Measurements from ENCODE around the gene AKR1C2.
"Not testable (repeated sequence)": the region's sequence is repeated elsewhere in the genome, so short reads cannot be mapped to it uniquely, and the experiment has no call there.

Gene AKR1C2

GRCh38 chr10:5023177-5023805 is 19.6 kb upstream of the AKR1C2 start:
- DNase-seq: no peak

DNA sequence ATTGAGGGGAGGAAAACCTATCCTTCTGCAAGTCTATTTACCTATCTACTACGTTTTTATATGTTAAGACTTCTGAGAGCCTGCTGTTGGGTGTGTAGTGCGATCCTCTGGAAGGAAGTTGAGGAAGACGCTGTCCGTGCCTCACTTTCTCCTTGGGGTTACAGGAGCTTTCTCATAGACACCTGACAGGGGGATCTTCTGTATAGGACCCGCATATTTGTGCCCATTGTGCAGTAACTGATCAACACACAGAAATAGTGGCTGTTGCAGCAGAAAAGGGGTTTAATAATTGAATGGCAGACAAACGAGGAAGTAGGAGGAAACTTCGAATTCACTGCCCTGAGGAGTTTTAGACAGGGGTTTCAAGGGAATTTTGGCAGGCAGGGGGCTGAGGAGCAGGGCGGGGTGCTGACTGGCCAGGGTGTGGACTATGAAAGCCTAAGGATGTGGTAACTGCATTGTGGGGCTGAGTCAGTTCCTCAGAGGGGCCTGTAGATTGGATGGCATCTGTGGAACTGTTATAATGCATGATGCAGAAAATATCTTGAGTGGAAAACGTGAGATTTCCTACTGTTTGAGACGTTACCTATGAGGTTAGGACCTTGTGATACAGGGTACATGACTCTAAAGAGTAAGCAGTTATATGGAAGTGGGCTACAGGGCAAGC is 18.1 kb upstream of the AKR1C2 start:
- DNase-seq: not testable (repeated sequence)

- DNase-seq: not testable (repeated sequence)
Observed at GRCh38 chr10:5019770-5020612, 16.3 kb upstream of the AKR1C2 start.

GRCh38 chr10:5018671-5019277 is 15.1 kb upstream of the AKR1C2 start:
- not testable (repeated sequence) for DNase-seq

DNA sequence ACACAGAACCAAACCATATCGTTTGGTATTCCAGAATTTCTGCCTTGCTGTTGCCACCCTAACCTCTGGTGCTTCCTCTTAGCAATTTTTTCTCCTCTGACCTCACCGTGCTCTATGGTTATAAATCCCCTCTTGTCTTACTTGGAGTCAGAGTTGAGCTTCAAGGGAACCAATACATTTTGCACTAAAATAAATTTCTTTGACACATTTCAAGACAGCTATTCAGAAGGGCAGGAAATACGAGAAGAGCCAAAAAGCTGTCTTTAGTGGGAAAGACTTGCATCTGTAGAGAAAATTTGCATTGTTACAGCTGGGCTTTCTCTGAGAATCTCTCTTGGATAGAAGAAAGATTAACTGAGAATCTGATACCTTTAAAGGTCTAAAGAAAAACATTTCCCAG is 14.5 kb upstream of the AKR1C2 start:
- DNase-seq: no peak

DNA sequence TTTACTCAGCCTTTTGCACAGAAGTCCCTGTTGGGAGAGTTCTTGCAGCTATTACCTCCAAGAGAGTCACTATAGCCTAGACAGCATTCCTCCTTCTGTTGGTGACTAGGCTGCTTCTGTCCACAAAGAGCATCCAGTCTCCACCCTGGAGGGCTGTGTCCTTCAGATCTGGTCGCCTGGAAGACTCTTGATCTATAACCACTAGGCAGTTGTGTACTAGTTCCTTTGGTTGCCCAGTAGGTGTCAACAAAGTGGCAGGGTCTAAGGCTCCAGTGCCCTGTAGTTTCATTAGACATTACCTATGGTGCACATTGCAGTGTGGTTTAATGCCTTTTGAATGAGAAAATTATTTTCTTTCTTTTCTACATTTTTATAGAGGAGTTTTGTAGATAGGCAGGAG is 11.3 kb upstream of the AKR1C2 start:
- DNase-seq: no peak

- DNase-seq: not testable (repeated sequence)
Observed at GRCh38 chr10:5014200-5014910, 10.7 kb upstream of the AKR1C2 start.

DNA sequence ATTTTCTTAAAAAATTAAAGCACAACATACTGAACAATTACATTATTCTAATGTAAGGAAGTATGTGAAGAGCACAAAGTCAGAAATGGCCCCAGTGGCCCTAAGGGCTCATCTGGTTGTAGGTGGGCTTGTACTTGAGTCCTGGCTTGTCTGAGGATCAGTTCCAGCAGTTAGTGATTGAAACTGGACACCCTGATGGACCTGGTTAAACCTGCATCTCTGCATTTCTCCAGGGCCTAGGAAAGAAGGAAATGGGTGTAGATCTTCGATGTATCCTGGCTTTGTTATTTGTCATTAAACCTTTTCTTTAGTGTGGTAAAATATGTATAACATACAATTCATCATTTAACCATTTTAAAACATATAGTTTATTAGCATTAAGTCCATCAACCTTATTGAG is 9.7 kb upstream of the AKR1C2 start:
- no peak for DNase-seq

DNA sequence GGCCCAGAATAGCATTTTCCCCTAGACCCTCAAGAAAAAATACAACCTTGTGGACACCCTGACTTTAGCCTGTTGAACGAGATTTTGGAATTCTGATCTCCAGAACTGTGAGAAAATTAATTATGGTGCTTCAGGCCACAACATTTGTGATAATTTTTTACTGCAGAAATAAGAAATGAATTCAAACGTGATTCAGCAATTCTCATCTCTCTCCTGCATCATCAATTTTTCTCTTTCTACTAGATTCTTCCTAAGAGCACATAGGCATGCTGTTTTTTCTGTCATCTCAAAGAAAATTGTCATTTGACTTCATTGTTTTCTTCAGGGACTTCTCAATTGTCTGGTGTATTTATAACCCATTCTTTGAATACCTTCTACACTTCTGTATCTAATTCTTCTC is 8.9 kb upstream of the AKR1C2 start:
- DNase-seq: no peak

DNA sequence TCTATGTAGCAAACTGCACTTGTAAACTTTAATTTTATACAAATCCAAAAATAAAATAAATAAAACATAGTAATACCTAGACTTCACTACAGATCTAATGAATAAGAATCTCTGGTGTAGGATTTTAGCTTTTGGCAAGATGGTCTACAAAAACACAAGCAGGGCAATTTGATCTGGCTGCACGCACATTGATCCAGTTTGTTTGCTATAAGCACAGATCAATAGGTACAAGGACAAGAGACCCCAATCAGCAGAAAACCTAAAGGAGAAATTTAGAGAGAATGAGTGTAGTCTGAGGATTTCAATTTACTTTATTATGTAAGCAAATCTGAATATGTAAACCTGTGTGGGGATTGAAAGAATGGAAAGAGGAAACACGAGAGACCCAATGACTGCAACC is 7.7 kb upstream of the AKR1C2 start:
- DNase-seq: not testable (repeated sequence)

DNA sequence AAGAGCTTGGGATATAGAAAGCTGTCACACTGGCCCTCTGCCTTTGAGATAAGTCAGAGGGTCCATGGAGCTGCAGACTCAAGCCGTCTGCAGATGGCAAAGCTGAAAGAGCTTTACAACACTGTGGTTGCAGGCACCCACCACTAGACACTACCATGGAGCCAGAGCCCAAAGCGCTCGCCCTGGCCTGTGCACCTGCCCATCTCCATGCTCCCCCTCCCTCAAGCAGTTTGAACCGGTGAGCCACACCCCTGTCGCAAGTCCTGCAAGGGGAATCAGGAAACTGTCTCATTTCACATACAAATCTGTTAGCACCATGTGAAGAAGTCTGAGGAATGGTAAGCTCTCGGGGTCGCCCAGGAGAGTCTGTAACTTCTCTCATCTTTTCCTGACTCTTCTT is 6.4 kb upstream of the AKR1C2 start:
- not testable (repeated sequence) for DNase-seq

GRCh38 chr10:5008857-5009548 is 5.3 kb upstream of the AKR1C2 start:
- not testable (repeated sequence) for DNase-seq

DNA sequence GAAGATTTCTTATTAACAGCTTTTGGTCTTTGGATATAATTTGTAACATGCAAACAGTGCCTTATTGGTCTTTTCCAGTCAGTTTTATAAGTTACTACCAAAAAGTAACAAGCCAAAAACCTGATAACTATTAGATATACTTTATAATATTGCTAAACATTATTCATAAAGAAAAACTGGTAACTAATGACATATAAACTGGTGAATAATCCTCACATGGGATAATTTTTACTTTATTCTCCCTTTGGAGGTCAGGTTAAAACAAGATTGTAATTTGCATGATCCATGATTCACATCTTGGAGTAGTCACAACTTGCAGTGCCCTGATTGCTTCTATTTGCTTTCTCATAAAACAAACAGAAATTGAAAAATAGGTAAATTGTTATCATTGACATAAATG is 844 bp upstream of the AKR1C2 start:
- not testable (repeated sequence) for DNase-seq

DNA sequence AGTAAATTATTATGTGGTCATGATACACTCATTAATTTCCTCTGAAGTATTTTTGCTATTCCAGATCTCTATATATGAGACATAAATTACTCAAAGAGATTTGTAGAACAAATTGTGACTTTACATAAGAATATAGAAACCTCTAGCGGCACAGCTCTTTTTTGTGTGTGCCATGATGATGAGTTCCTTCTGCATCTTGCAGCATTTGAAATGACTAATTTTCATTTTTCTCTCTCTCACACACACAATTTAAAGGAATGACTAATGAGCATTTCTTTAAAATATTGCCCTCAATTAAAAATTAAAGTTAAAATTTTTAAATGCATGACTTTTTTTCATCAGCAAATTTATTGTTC is 351 bp upstream of the AKR1C2 start:
- not testable (repeated sequence) for DNase-seq

DNA sequence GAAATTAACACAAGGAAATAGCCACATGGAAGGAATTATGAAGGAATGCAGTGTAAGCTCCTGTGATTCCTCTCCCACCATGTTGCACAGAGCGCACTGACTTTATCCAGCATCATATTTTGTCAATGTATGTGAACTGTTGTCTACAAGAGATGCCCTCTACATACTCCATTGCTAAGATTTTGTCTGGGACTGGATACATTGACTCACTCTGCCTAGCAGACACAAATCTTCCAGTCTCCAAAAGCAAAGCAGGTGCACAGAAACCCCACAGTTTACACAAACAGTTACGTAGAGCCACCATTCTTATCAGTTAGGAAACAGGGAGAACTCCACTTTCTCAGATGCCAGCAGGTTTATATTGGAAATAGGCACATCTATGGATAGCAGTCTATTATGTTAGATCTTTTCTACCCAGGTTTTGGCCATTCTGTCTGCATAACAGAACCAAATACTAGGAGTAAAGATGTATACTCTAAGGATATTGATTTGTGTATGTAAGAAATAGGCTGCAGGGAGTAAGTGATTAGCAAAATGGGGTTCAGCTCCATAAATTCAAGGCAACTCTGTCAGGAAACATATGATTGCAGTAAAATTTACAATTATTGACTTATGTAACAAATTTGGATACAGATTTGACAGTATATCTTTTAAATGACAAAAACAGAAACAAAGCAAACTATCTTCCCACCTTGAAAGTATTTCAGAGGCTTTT is 1.5 kb downstream of the AKR1C2 start:
- DNase-seq: no peak

DNA sequence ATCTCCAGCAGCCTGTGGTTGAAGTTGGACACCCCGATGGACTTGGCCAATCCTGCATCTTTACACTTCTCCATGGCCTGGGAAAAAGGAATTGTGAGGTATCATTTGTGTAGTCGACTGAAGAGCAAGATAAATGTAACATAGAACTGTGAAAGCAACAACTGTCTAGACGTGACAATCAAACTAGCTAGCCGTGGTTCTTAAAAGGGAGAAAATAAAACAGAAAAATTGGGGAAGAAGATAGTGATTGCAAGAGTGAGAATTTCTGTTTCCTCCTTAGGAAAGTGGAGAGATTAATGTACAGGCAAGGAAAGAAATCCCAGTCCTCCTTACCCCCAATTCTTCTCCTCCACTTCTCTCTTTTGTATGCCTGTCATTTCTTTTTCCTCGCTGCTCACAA is 5.0 kb downstream of the AKR1C2 start:
- no peak for DNase-seq

DNA sequence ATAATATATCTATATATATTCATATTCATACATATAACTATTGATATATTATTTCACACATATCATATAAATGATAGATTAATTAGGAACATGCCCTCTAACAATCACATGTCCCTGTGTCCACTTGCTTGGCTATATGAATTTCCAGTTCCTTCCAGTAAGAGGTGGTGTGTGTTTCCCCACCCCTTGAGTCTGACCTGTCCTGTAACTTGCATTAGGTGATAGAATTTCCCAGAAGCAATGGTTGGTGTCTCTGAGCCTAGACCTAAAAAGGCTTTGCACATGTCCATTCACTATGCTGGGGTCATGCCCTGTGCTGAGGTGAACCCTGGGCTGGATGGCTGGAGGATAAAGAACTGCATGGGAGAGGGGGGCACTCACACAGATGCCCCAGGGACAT is 9.4 kb downstream of the AKR1C2 start:
- not testable (repeated sequence) for DNase-seq

DNA sequence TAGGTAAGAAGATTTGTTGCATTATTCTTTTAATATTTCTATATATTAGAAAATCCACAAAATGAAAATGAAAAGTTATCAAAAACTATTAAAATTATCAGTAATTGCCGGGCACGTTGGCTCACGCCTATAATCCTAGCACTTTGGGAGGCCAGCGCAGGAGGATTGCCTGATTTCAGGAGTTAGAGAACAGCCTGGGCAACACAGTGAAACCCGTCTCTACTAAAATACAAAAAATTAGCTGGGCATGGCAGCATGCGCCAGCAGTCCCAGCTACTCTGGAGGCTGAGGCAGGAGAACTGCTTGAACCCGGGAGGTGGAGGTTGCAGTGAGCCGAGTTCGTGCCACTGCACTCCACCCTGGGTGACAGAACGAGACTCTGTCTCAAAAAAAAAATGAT is 11.1 kb downstream of the AKR1C2 start:
- not testable (repeated sequence) for DNase-seq

DNA sequence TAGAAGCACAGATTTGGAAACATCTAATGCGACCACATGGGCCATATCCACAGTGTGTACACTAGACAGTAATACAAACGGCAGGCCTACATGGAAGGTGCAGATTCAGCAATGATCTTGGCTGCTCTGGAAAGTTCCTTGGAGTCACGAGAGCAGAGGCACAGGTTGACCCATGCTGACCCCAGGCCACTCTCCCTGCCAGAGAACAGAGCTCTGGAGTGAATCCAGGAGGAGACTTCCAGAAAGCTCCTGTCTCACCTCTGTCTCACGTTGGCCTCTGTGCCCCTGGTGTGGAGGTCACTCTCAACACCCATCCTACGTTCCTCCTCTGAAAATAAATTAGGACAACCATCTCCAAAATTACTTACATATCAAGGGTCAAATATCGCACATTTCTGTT is 12.2 kb downstream of the AKR1C2 start:
- not testable (repeated sequence) for DNase-seq

DNA sequence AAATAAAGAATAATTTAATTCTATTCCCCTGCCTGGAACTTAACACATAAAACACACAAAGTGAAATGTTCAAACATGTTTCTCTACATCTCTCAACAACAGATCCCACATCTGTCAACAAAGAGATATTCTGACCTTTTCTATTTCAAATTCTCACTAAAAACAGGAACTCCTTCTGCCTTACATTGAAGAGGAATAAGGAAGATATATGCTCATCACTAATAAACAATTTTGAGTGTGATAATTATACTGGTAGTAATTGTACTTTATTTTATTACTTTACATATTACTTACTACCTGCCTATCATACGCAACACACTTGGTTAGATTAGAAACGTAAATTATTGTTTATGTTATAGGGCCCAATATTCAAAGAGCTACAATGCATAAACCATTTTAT is 13.4 kb downstream of the AKR1C2 start:
- no peak for DNase-seq

DNA sequence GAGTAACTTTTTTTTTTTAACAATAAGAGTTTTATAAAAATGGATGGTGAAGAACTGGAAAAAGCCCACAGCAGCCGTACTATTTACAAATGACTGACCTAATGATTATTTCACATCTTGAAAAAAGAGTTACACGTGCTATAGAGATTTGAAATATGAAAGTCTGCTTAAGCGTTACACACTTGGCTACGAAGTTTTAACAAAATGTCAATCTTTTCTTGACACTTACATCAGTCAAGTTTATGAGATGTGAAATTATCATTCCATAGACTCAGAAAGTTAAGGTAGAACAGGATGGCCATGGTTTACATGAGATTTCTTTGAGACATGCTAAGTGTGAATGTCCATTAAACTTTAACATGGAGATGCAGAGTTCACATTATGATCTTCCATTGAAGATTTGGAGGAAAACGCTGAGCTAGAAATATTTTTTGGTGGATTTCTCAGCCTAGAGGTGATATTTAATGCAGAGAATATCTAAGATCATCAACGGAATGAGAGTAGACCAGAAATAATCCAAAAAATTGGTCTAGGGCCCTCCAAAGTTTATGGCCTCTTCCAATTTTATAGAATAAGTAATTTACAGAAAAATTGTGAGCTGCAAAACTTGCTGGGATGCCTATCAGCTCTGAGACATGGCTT is 15.5 kb downstream of the AKR1C2 start:
- DNase-seq: not testable (repeated sequence)
